ENCODE data around the gene RAP1GAP2.
A peak's percentile ranks its signal among the peaks of the same experiment; 100 is the strongest.
"Not testable (repeated sequence)": the region's sequence is repeated elsewhere in the genome, so short reads cannot be mapped to it uniquely, and the experiment has no call there.

Gene RAP1GAP2

DNA sequence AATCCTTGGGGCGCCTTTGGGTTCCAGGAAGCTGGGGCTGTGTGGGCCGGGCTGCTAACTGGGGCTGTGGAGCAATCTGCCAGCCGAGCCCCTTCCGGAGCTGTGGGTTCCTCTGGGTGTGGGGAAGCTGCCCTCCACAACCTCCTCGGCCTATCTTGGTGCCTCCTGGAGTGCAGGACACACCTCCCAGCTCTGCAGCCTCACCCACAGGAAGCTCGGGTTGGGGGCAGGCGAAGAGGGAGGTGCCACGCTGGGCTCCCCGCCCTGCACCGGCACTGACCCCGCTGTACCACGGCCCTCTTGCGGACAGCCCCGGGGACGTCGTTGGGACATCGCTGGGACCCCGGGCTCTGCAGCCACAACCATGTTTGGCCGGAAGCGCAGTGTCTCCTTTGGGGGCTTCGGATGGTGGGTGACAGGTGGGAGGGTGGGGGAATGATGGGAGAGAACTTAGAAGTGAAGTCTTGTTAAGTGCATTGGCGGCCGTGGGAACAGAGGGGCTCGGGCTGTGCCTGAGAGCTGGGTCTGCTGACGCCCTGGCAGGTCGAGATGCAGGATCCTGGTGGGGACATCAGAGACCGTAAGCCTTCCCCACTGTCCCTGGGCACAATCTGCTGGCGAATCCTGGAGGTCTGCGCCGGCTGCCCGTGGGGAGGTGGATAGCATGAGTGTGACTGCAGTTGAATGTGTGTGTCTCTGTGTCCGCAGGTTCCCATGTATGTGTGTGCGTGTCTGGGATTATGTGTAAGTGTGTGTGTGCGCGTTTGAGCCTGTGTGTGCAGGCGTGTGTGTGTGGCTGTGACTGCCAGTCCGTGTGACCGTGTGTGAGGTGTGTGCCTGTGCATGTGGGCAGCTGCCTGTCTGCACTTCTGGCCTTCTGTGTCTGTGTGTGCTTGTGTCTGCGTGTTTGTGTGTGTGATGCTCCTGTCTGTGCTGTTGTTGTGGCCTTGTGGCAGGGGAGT, at the start of gene RAP1GAP2:
Gene RAP1GAP2 (plus strand): TSS at position 275 of the 962 bp plus-strand sequence. CDS start 90 bp downstream, at position 365.
- peak; percentile 70 for DNase-seq

- no peak for DNase-seq
These were observed 47.0 kb upstream of the RAP1GAP2 start, which contains the start of gene CCDC92B for GRCh38 chr17:2749058-2749783. CCDC92B (minus strand) TSS chr17:2749652; CDS start chr17:2735145, 14,507 bp downstream.

DNA sequence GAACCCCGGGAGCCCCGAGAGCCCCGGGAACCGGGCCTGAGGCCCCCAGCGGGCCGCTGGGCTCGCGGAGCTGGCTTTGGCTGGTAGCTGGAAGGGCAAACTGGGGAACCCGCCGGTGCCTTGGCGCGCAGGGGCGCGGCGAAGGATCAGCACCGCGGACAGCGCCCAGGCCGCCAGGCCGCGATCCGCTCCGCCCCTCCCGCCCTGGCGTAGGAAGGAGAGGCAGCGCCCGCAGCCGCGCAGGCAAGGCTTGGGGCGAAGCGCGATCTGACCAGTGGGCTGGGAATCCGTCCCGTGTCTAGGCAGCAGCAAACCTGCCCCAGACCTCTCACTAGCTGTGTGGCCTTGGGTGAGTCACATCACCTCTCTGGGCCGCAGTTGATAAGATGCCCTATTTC, 46.5 kb upstream of the RAP1GAP2 start:
- DNase-seq: peak; percentile 61

GRCh38 chr17:2750721-2751120, 45.5 kb upstream of the RAP1GAP2 start:
- DNase-seq: no peak

GRCh38 chr17:2751491-2751890, 44.7 kb upstream of the RAP1GAP2 start:
- no peak for DNase-seq

GRCh38 chr17:2755891-2756724, 40.1 kb upstream of the RAP1GAP2 start:
- DNase-seq: no peak

- DNase-seq: no peak
These were observed 37.4 kb upstream of the RAP1GAP2 start for GRCh38 chr17:2758870-2759269.

GRCh38 chr17:2770129-2770528, 26.1 kb upstream of the RAP1GAP2 start:
- no peak for DNase-seq

- no peak for DNase-seq
These were observed 21.0 kb upstream of the RAP1GAP2 start for GRCh38 chr17:2775206-2775605.

DNA sequence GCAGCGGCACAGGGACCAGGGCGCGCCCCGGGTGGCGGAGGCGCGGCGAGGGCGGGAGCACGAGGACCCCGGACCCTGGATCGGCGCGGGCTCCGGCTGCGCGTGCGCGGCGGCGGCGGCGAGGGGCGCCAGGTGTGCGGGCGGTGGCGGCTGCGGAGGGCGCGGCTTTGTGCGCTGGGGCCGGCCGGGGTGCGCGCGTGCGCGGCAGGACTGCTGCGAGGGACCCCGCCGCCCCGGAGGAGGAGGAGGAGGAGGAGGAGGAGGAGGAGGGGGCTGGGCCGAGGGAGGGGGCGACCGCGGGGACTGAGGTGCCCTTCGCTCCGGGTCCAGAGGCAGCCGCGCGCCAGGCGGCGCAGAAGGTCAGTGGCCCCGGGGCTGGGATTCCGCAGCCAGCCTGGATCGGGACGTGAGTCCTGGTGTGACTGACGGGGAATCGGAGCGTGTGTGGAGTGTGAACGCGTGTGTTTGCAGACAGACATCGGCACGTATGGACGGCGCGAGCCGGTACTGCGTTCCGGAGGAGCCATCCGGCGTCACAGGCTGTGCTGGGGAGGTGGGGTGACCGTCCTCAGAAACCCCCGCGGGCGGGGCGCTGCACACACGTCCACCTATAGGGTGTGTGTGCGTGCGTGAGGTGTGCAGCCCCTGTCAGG, 19.5 kb upstream of the RAP1GAP2 start:
- peak; percentile 12 for DNase-seq

DNA sequence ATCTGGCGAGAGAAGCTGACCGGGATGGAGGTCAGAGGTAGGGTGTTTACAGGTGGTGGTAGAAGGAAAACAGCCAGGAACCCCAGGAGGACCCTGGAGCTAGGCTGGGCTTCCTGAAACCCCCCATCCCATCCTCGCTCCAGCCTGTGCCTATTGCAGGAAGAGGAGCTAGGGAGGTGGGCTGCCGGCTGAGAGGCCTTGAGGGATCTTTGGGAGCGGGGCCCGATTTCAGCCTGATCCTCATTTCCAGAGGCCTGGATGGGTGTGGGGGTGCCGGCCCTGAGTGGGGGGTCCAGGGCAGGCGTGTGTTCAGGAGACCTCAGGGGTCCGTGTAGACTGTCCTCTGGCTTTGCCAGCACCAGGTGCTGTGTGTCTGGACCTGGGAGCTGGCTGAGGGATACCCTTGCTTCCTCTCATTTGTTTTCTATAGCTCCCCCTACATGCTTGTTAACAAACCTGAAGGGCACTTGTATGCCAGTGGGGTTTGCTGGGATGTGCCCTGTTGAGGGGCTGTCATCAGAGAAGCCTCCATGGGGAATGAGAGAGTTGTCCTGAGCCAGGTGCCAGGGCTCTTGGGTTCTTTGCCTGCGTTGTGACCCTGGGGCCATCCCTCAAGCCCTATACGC, 18.9 kb upstream of the RAP1GAP2 start:
- DNase-seq: no peak

- no peak for DNase-seq
These were observed 17.7 kb upstream of the RAP1GAP2 start for GRCh38 chr17:2778489-2778888.

GRCh38 chr17:2779545-2779944, 16.7 kb upstream of the RAP1GAP2 start:
- DNase-seq: no peak

DNA sequence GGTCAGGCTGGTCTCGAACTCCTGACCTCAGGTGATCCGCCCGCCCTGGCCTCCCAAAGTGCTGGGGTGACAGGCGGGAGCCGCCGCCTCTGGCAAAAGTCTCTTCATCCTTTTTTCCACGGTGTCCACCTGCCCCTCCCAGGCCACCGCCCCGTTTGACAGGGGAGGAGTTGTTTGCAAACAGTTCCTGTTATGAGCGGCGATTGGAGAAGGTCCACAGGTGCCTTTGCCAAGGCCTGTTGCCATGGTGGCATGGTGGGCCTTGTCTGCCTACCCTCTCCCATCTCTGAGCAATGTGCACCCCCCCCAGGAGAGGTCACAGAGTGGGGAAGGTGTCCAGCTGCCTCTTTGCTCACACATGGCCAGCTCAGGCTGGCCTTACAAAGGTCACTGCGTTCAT, 16.0 kb upstream of the RAP1GAP2 start:
- no peak for DNase-seq

GRCh38 chr17:2780931-2781454, 15.2 kb upstream of the RAP1GAP2 start:
- DNase-seq: no peak

DNA sequence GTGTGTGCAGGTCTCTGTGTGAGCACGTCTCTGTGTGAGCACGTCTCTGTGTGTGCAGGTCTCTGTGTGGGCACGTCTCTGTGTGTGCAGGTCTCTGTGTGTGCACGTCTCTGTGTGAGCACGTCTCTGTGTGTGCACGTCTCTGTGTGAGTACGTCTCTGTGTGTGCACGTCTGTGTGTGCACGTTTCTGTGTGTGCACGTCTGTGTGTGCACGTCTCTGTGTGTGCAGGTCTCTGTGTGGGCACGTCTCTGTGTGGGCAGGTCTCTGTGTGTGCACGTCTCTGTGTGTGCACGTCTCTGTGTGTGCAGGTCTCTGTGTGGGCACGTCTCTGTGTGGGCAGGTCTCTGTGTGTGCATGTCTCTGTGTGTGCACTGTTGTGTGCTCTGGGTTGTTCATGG, 14.6 kb upstream of the RAP1GAP2 start:
- DNase-seq: not testable (repeated sequence)

DNA sequence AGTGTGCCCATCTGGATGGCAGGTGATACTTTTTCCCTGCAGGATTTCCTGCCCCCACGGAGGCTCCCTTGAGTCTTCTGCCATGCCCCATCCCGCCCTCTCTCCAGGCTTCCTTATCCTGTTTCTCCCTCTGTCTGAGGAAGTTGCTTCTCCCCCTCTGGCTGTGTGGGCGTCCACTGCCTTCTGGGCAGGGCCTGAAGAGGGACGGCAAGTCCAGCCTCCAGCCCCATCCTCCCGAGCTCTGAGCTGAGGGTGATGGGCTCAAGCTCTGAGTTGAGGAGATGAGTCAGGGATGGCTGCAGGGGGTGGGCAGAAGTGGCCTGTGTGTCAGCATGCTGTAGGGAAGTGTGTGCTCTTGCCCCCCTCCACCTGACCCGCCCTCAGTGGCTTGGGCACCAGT, 14.2 kb upstream of the RAP1GAP2 start:
- no peak for DNase-seq

DNA sequence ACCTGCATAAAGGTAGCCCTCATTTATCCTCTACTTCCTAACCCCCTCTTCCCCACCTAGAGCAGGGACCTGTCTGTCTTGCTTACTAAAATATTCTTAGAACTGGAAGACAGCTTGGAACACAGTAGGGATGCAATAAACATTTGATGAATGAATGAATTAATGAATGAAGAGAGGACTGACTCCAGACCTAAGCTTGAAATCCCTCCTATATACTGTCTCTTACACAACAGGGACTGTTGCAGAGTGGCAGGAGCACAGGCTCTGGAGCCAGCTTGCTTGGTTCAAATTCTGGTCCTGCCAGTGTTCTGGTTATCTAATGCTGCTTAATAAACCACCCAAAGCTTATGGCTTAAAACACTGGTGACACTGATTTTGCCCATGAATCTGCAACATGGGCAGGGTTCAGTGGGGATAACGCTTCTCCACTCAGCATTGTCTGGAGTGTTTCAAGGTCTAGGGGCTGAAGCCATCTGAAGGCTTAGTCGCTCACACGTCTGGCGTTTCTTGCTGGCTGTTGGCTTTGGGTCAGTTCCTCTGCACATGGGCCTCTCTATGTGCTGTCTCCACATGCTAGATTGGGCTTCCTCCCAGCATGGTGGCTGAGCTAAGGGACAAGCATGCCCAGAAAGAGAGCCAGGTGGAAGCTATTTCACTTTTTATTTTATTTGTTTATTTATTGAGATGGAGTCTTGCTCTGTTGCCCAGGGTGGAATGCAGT, 12.8 kb upstream of the RAP1GAP2 start:
- no peak for DNase-seq

DNA sequence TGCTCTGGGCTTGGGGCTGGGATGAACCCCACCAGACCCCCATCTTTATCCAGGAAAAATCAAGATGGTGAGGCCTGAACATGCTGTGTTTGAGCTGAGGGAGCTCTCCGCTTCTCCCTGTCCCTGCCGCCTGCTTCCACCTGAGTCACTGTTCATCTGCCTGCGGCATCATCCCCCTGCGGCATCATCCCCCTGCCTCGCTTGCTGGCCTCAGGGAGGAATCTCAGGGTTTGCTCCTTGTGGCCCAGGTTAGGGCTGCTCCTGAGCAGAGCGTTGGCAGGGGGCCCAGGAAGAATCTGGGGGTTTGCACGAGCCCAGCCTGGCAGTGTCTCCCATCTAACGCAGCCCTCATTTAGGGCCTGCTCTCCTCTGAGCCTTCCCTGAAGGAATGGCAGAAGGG, 11.4 kb upstream of the RAP1GAP2 start:
- no peak for DNase-seq

DNA sequence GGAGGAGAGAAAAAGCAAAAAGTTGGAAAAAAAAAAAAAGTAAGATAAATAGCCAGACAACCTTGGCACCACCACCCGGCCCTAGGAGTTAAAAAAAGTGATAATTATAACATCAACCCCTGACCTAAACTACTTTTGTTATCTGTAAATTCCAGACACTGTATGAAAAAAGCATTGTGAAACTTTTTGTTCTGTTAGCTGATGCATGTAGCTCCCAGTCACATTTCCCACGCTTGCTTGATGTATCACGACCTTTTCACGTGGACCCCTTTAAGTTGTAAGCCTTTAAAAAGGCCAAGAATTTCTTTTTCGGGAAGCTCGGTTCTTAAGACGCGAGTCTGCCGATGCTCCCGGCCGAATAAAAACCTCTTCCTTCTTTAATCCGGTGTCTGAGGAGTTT, 10.9 kb upstream of the RAP1GAP2 start:
- DNase-seq: not testable (repeated sequence)
